Gastrocnemius medialis (tissue), 4 donors: ENCODE data around the gene IL20RB.

Experiments used
- CTCF ChIP-seq, 5 experiments: fragments of 450-650 bp in 3 of 5; fragments of 200-600 bp in 2 of 5; sonication (generic) in 2 of 5; IDR thresholded peaks in 4 of 5; conservative IDR thresholded peaks in 1 of 5; 1 replicate in 4 of 5; 2 replicates in 1 of 5; pipeline ENCODE4 v1.5.1; 2016 to 2019; ENCODE audit warnings: antibody characterized with exemption in 5 of 5, mild to moderate bottlenecking in 3 of 5, moderate library complexity in 3 of 5
- POLR2A ChIP-seq, 2 donors: fragments of 450-650 bp; IDR thresholded peaks; one replicate each; pipeline ENCODE4 v1.6.1; 2017; ENCODE audit warnings: antibody characterized with exemption in 2 of 2, mild to moderate bottlenecking in 2 of 2, moderate library complexity in 2 of 2

- no peak for TF ChIP-seq CTCF (IDR thresholded peaks at IDR 0.05 in 4 of 5, conservative IDR thresholded peaks at IDR 0.05 in 1 of 5)
- TF ChIP-seq POLR2A (IDR thresholded peaks at IDR 0.05) = no peak
Observed at GRCh38 chr3:136956971-136957370, 812 bp upstream of the IL20RB start.
